Endothelial cell of umbilical vein (primary cell): ENCODE measurements around the gene DGLUCY. TPM values are rescaled to one million over a fixed set of nuclear protein-coding genes. Genes with fewer than 3 reads are reported as not detected.

Experiments used
- BruUV-seq: library from RNA; stranded (reverse); fragments of 400-500 nt; replicated peaks from 2 replicates; lab custom pipeline; 2021; lab: Mats Ljungman, UMichigan
- CTCF ChIA-PET: fragments of 300-600, 350-600 bp; sonication (Branson Sonifier 250); formaldehyde crosslinking; loops from one replicate; lab custom pipeline; 2021; ENCODE audit warnings: antibody characterized with exemption, inconsistent platforms; lab: Charles Lee
- POLR2A ChIA-PET: fragments of 300-600, 350-600 bp; sonication (Branson Sonifier 250); formaldehyde crosslinking; loops from one replicate; lab custom pipeline; 2021; ENCODE audit warnings: antibody characterized with exemption, inconsistent platforms; lab: Charles Lee
- DNase-seq: peaks from one replicate; pipeline ENCODE4 v3.0.0-alpha.2; 2011; ENCODE audit warnings: low read depth, low spot score
- FAIRE-seq: peaks from 2 replicates; lab custom pipeline; 2011; peaks lifted over from hg19 to GRCh38; lab: Jason Lieb, UNC
- H2AFZ ChIP-seq: 2 replicates; pipeline ENCODE4 v1.6.0; 2012; ENCODE audit warnings: low read depth, low read length, control low read depth, inconsistent platforms
- H3K27ac ChIP-seq: 2 replicates; pipeline ENCODE4 v1.5.1; 2011; ENCODE audit warnings: low read depth, mild to moderate bottlenecking, control low read depth, low read length, moderate library complexity; ENCODE audit not compliant: insufficient read depth
- H3K27me3 ChIP-seq, 2 experiments: 2 replicates each; pipeline versions ENCODE4 v1.6.0 to v1.6.1; 2011; ENCODE audit warnings: low read length in 2 of 2, mixed read lengths in 1 of 2; ENCODE audit not compliant: control insufficient read depth in 2 of 2, insufficient read depth in 2 of 2
- H3K36me3 ChIP-seq, 2 experiments: 2 replicates in 1 of 2; 3 replicates in 1 of 2; pipeline ENCODE4 v1.5.1; 2011; ENCODE audit warnings: low read length in 2 of 2, mild to moderate bottlenecking in 1 of 2, moderate library complexity in 1 of 2; ENCODE audit not compliant: control insufficient read depth in 2 of 2, insufficient read depth in 2 of 2; ENCODE audit errors: extremely low read depth in 1 of 2
- H3K4me1 ChIP-seq: 3 replicates; pipeline ENCODE4 v1.5.1; 2011; ENCODE audit warnings: mild to moderate bottlenecking, low read length; ENCODE audit not compliant: control insufficient read depth, insufficient read depth; ENCODE audit errors: extremely low read depth
- H3K4me2 ChIP-seq: 2 replicates; pipeline ENCODE4 v1.6.1; 2011; ENCODE audit warnings: low read length, control low read depth, mixed read lengths; ENCODE audit not compliant: insufficient read depth
- H3K4me3 ChIP-seq, 3 experiments: fragments of 200-600 bp in 1 of 3; sonication (generic), shearing (Covaris generic) in 1 of 3; replicated peaks in 1 of 3; 2 replicates each; pipeline ENCODE4 v1.5.1; 2011 to 2016; ENCODE audit warnings: control low read depth in 3 of 3, low read length in 3 of 3, mild to moderate bottlenecking in 2 of 3, inconsistent platforms in 1 of 3, low read depth in 1 of 3, moderate library complexity in 1 of 3; ENCODE audit not compliant: insufficient read depth in 1 of 3
- H3K79me2 ChIP-seq: 2 replicates; pipeline ENCODE4 v1.6.0; 2012; ENCODE audit warnings: low read length, inconsistent platforms; ENCODE audit not compliant: control insufficient read depth, insufficient read depth
- H3K9ac ChIP-seq: replicated peaks from 2 replicates; pipeline ENCODE3; 2011; ENCODE audit warnings: low read length, control low read depth; ENCODE audit not compliant: insufficient read depth; ENCODE audit errors: extremely low read depth
- H3K9me1 ChIP-seq: replicated peaks from 3 replicates; pipeline ENCODE4 v1.6.0; 2011; ENCODE audit warnings: mild to moderate bottlenecking, low read length; ENCODE audit not compliant: control insufficient read depth, insufficient read depth; ENCODE audit errors: extremely low read depth
- H3K9me3 ChIP-seq: replicated peaks from 2 replicates; pipeline ENCODE4 v1.5.1; 2012; ENCODE audit warnings: low read length, inconsistent platforms; ENCODE audit not compliant: control insufficient read depth, insufficient read depth
- H4K20me1 ChIP-seq: replicated peaks from 2 replicates; pipeline ENCODE3; 2011; ENCODE audit warnings: mild to moderate bottlenecking, low read length; ENCODE audit not compliant: control insufficient read depth, insufficient read depth; ENCODE audit errors: extremely low read depth
- EZH2 ChIP-seq: IDR thresholded peaks from 2 replicates; pipeline ENCODE4 v1.6.1; 2012; ENCODE audit warnings: borderline replicate concordance, low read depth, mild to moderate bottlenecking, moderate library complexity, low read length, inconsistent platforms; ENCODE audit not compliant: severe bottlenecking
- FOS ChIP-seq: IDR thresholded peaks from 2 replicates; pipeline ENCODE4 v1.6.1; 2011; ENCODE audit warnings: mild to moderate bottlenecking, low read length, moderate library complexity, borderline replicate concordance; ENCODE audit not compliant: insufficient read depth
- GATA2 ChIP-seq: IDR thresholded peaks from 2 replicates; pipeline ENCODE4 v1.7.0; 2011; ENCODE audit warnings: low read depth, mild to moderate bottlenecking, moderate library complexity, mixed read lengths, low read length; ENCODE audit not compliant: insufficient read length, insufficient read depth
- JUN ChIP-seq: IDR thresholded peaks from 2 replicates; pipeline ENCODE4 v1.6.1; 2011; ENCODE audit warnings: borderline replicate concordance, low read depth; ENCODE audit not compliant: insufficient read length, insufficient read depth
- MYC ChIP-seq: IDR thresholded peaks from one replicate; pipeline ENCODE4 v1.6.1; 2011; ENCODE audit warnings: mild to moderate bottlenecking, low read depth, low read length
- POLR2A ChIP-seq: IDR thresholded peaks from 2 replicates; pipeline ENCODE4 v1.6.1; 2012; ENCODE audit warnings: low read depth, mild to moderate bottlenecking, control low read depth, low read length
- POLR2AphosphoS5 ChIP-seq: IDR thresholded peaks from 2 replicates; pipeline ENCODE4 v1.6.1; 2012; ENCODE audit warnings: low read depth, mild to moderate bottlenecking, control low read depth, low read length, moderate library complexity; ENCODE audit not compliant: insufficient read depth
- dilution Hi-C: fragments of 300-500 bp; cut with MboI; formaldehyde crosslinking; loops from one replicate; pipeline ENCODE4 v1.15.0; 2019; ENCODE audit warnings: low sequenced_read_pairs; ENCODE audit not compliant: extremely low pct_ligation_motif_present
- intact Hi-C: fragments of 100-400 bp; cut with micrococcal nuclease; formaldehyde crosslinking; loops from one replicate; pipeline ENCODE4 v1.10.0; 2022
- polyA plus RNA-seq, 4 experiments: library from polyadenylated mRNA; depleted of rRNA in 3 of 4; stranded (reverse) in 3 of 4; unstranded in 1 of 4; fragments of >200 nt; gene quantifications; 2 replicates each; pipeline versions ENCODE4 v1.2.1 to v1.2.3, GENCODE V29; 2011 to 2012; ENCODE audit warnings: missing spikeins in 1 of 4
- total RNA-seq: library from RNA; stranded (reverse); gene quantifications from 2 replicates; pipeline ENCODE4 v1.2.3, GENCODE V29; 2021
- TF ChIP-seq, protein P1 (sequence below): IDR thresholded peaks from 2 replicates; pipeline ENCODE4 v1.6.1; 2011; ENCODE audit not compliant: insufficient read depth, insufficient read length
- TF ChIP-seq, protein P2 (sequence below), 2 donors: IDR thresholded peaks; 1 replicate in 1 of 2; 2 replicates in 1 of 2; pipeline ENCODE4 v1.5.1; 2011; ENCODE audit warnings: low read length in 2 of 2, mild to moderate bottlenecking in 2 of 2, moderate library complexity in 2 of 2, control low read depth in 1 of 2, inconsistent platforms in 1 of 2, low read depth in 1 of 2; ENCODE audit not compliant: insufficient read depth in 1 of 2; ENCODE audit errors: extremely low read depth in 1 of 2

The DGLUCY gene
- total and polyA plus RNA-seq, 2 donors (not counting 3 experiments of a cell fraction or from before 2014, with no cell fraction given): 40.9 to 65.6 TPM

DNA sequence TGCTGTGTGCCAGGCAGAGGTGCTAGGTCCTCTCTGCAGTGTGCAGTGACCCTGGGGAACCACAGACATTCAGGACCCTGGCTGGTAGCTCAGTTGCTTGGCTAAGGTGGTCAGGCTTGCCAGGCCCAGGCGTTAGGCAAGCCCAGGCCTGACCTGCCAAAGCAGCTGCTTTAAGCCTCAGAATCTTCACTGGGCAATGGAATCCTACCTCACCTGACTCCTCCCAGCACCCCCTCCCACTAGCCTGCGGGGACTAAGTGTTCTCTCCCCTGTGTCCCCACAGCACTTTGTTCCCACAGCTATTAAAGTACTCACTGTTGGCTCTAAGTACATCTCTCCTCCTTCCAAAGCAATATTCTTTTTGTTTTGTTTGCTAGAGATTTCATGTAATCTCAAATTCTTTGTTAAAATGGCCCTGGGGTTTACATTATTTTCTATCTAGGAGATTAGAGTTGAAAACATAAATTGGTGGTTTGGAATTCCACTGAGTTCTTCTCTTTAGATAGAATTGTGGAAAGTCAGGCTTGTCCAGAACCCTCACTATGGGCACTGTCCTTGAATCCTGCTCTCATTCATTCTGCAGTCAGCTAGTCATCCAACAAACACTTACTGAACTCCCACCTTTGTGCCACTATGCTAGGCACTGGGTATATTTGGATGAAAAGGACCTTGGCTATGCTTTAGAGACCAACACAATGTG is 44.4 kb downstream of the DGLUCY start:
- FAIRE-seq: no peak
- H3K9me3 ChIP-seq: no peaks in the 10 kb centered on the region
- no peak overlapping the region for H2AFZ ChIP-seq
- peaks cover 5 to 33% of the 10 kb centered on the region in 2 experiments for H3K36me3 ChIP-seq
- ChIA-PET CTCF (interaction anchor here (0.8 to 1.8 kb wide), 4 partner anchors 15 to 255 kb away, joined by 3 to 7 read pairs (median 4); no protein-coding TSS in a partner anchor), POLR2A (no interaction called here)
- intact Hi-C loops (no loop called here), dilution Hi-C loops (no loop called here)
- no peak overlapping the region for H3K9ac ChIP-seq
- no peaks in the 10 kb centered on the region for H3K9me1 ChIP-seq
- no peaks in the 10 kb centered on the region for H3K27me3 ChIP-seq
- no peaks in the 10 kb centered on the region for H4K20me1 ChIP-seq
- H3K27ac ChIP-seq: no peak overlapping the region
- peaks cover 9% of the 10 kb centered on the region for H3K4me1 ChIP-seq
- TF ChIP-seq GATA2 (no peak), JUN (no peak), POLR2AphosphoS5 (no peak), EZH2 (no peak), MYC (no peak), POLR2A (no peak)
- TF ChIP-seq, protein P1, sequence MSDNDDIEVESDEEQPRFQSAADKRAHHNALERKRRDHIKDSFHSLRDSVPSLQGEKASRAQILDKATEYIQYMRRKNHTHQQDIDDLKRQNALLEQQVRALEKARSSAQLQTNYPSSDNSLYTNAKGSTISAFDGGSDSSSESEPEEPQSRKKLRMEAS: no peak
- H3K4me2 ChIP-seq: no peak overlapping the region
- H3K4me3 ChIP-seq: no peak overlapping the region
- DNase-seq: no peak
- no TSS peak for BruUV-seq
- H3K79me2 ChIP-seq: no peaks in the 10 kb centered on the region

DNA sequence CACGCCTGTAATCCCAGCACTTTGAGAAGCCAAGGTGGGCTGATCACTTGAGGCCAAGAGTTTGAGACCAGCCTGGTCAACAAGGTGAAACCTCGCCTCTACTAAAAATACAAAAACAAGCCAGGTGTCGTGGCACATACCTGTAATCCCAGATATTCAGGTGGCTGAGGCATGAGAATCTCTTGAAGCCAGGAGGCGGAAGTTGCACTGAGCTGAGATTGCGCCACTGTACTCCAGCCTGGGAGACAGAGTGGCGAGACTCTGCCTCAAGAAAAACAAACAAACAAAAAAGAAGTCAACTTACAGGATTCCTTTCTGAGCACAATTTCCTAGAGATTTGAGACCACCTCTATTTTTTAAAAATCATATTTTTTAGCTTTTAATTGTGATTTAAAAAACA is 45.3 kb downstream of the DGLUCY start:
- Histone ChIP-seq H3K27me3 (no peaks in the 10 kb centered on the region), H3K4me1 (peaks cover 9% of the 10 kb centered on the region), H3K9me3 (no peaks in the 10 kb centered on the region), H3K79me2 (no peaks in the 10 kb centered on the region), H4K20me1 (no peaks in the 10 kb centered on the region), H3K4me3 (no peak overlapping the region), H3K36me3 (peaks cover 5 to 37% of the 10 kb centered on the region in 2 experiments), H3K9me1 (no peaks in the 10 kb centered on the region), H3K9ac (no peak overlapping the region), H3K27ac (no peak overlapping the region), H2AFZ (no peak overlapping the region), H3K4me2 (no peak overlapping the region)
- FAIRE-seq (no peak), DNase-seq (no peak)
- intact Hi-C loops: no loop called here
- no TSS peak for BruUV-seq
- dilution Hi-C loops: no loop called here
- POLR2A ChIA-PET: no interaction called here
- CTCF ChIA-PET: interaction anchor here (1.8 kb wide), 1 partner anchor 14 kb away, joined by 7 read pairs; no protein-coding TSS in a partner anchor
- TF ChIP-seq POLR2AphosphoS5 (no peak), POLR2A (no peak), FOS (no peak), EZH2 (no peak), MYC (no peak), GATA2 (no peak), JUN (no peak)
- TF ChIP-seq, protein P1: no peak
- TF ChIP-seq, protein P2, sequence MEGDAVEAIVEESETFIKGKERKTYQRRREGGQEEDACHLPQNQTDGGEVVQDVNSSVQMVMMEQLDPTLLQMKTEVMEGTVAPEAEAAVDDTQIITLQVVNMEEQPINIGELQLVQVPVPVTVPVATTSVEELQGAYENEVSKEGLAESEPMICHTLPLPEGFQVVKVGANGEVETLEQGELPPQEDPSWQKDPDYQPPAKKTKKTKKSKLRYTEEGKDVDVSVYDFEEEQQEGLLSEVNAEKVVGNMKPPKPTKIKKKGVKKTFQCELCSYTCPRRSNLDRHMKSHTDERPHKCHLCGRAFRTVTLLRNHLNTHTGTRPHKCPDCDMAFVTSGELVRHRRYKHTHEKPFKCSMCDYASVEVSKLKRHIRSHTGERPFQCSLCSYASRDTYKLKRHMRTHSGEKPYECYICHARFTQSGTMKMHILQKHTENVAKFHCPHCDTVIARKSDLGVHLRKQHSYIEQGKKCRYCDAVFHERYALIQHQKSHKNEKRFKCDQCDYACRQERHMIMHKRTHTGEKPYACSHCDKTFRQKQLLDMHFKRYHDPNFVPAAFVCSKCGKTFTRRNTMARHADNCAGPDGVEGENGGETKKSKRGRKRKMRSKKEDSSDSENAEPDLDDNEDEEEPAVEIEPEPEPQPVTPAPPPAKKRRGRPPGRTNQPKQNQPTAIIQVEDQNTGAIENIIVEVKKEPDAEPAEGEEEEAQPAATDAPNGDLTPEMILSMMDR (IDR thresholded peaks at IDR 0.05; ENCODE audit: extremely low read depth in 1 of 2, insufficient read depth in 1 of 2, low read depth in 1 of 2, low read length in 2 of 2): no peak
